Stimulated activated CD4-positive, alpha-beta T cell treated with anti-CD3 and anti-CD28 coated beads, Interleukin-12 subunit alpha, Interleukin-12 subunit beta, amount 100 ng/mL, for 4 hours (primary cell): ENCODE results near the gene RAB11A.
"Not testable (repeated sequence)": the region's sequence is repeated elsewhere in the genome, so short reads cannot be mapped to it uniquely, and the experiment has no call there.

Source experiments
- DNase-seq: peaks from one replicate; pipeline ENCODE4 v3.0.0-alpha.2; 2020

RAB11A gene

GRCh38 chr15:65845826-65846519 lies 23.3 kb upstream of the RAB11A start:
- DNase-seq = no peak

DNA sequence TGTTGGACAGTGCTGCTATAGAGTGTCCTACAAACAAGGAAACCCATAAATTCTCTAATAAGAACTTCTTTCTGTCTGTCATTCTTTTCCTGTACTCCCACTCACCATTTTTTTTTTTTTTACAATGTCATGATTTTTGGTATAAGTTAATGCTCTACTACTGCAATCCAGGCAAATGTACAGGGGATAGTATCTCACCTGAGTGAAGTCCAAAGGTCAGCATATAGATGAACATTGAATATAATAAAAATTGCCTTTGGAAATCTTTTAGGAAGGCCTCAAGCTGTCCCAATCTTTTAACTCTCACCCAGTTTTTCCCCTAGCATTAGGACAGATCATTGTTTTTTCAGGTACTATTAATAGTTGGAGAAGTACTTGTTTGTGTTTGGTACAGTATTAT lies 21.3 kb upstream of the RAB11A start:
- no peak for DNase-seq

DNA sequence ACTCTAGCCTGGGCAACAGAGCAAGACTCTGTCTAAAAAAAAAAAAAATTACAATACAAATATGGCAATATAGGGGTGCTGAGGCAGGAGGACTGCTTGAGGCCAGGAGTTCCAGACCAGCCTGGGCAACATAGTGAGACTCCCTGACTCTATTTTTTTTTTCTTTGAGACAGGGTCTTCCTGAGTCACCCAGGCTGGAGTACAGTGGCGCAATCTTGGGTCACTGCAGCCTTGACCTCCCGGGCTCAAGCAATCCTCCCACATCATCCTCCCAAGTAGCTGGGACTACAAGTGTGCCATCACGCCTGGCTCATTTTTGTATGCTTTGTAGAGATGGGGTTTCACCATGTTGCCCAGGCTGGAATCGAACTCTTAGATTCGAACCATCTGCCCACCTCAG lies 17.3 kb upstream of the RAB11A start:
- no peak for DNase-seq

DNA sequence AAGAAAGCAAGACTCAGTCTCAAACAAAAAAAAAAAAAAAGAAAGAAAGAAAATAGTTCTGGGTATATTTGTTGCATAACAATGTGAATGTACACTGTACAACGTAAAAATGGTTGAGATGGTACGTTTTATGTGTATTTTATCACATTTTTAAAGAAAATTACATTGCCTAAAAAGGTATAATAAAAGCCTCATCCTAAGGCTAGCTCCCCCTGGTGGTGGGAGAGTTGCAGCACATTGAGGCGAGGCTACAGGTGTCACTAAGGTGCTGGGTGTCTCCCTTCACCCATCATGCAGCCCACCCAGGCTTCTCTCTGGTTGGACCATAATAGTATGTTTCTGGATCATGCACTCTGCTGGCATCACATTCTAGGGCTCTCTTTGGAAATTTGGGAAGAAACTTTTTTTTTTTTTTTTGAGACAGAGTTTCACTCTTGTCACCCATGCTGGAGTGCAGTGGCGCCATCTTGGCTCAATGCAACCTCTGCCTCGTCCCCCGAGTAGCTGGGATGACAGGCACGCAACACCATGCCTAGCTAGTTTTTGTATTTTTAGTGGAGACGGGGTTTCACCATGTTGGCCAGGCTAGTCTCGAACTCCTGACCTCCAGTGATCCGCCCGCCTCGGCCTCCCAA lies 12.4 kb upstream of the RAB11A start:
- DNase-seq = peak; percentile 73

DNA sequence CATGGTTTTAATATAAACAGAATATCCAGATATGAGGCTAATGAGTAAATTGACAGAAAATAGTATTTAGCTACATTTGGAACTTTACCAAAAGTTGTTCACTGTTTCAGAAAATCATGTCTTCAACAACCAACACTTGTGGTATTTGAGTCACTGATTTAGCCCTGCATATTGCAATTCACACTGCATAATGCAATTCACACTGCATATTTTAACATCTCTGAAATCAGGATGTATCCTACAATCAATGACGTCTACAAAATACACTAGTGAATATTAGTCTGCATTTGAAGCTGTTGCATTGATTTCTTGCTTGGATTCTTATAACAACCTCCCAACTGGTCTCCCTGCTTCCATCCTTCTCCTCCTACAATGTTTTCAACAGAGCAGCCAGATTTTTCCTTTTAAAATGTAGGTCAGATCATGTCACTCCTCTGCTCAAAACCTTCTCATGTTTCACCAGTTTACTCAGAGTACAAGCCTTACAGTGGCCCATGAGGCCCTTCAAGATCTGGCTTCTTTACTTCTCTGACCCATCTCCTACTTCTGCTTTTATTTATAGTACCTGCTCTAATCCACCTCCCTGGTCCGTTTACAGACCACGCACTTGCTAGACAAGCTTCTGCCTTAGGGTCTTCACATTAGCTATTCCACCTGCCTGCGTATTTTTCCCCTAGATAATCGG lies 11.4 kb upstream of the RAB11A start:
- no peak for DNase-seq

- peak; percentile 36 for DNase-seq
Observed at GRCh38 chr15:65862682-65863081, 6.6 kb upstream of the RAB11A start.

- DNase-seq = no peak
Observed at GRCh38 chr15:65863106-65863505, 6.2 kb upstream of the RAB11A start.

DNA sequence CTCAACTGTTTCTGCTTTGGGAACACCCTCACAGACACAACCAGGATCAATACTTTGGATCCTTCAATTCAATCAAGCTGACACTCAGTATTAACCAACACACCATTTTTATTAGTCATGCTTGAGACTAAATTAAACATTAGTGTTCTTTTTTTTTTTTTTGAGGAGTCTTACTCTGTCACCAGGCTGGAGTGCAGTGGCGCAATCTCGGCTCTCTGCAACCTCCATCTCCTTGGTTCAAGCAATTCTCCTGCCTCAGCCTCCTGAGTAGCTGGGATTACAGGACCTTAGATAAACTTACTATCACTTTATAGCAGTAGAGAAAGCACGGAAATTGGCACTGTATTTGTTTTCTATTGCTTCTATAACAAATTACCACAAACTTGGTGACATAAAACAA lies 2.0 kb upstream of the RAB11A start:
- DNase-seq = no peak

DNA sequence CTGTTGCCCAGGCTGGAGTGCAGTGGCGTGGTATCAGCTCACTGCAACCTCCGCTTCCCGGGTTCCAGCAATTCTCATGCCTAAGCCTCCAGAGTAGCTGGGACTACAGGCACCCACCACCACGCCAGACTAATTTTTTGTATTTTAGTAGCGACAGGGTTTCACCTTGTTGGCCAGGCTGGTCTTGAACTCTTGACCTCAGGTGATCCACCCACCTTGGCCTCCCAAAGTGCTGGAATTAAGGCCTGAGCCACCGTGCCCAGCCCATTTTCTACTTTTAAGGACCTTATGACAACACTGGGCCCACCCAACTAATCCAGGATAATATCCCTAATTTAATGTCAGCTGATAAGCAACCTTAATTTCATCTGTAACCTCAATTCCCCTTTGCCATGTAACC lies 1.4 kb upstream of the RAB11A start:
- DNase-seq = not testable (repeated sequence)

GRCh38 chr15:65868546-65869125 lies 655 bp upstream of the RAB11A start:
- no peak for DNase-seq

- no peak for DNase-seq
Observed at GRCh38 chr15:65869954-65870871, 922 bp downstream of the RAB11A start.

DNA sequence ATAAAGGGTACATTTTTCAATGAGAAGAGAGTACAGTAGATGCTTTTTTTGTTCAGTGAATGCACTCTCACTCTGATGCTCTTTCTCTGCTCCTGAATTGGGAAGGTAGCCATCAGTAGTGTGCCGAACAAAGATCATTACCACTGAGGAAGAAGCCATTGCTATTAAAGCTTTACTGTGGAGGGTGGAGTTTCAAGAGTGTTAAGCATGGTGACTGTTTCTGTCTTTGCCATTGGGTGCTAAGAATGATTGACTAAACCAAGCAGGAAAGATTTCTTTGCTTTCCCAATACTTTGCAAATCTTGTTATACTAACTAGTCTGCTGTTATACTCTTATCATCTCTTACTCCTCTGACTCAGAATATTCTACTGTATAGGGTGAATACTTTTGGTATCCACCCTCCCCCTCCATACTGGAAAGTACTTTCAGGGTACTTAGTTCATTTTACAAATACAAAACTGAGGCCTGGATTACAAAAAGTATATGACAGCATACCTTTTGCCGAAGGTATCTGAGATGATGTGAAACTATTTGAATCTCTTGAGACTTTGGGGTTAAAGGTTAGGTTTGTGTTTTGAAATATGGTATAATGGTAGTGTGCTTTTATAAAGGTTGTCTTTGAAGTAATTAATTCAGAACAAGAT lies 1.7 kb downstream of the RAB11A start:
- DNase-seq = no peak

DNA sequence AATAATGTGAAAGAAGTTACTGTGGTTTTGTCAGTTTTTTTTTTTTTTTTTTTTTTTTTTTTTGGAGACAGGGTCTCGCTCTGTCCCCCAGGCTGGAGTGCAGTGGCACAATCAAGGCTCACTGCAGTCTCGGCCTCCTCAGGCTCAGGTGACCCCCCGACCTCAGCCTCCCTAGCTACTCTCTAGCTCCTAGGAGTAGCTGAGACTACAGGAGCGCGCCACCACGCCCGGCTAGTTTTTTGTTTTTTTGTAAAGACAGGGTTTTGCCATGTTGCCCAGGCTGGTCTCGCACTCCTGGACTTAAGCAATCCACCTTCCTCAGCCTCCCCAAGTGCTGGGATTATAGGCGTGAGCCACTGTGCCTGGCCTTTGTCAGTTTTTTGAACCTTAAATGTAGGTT lies 2.6 kb downstream of the RAB11A start:
- DNase-seq = not testable (repeated sequence)

DNA sequence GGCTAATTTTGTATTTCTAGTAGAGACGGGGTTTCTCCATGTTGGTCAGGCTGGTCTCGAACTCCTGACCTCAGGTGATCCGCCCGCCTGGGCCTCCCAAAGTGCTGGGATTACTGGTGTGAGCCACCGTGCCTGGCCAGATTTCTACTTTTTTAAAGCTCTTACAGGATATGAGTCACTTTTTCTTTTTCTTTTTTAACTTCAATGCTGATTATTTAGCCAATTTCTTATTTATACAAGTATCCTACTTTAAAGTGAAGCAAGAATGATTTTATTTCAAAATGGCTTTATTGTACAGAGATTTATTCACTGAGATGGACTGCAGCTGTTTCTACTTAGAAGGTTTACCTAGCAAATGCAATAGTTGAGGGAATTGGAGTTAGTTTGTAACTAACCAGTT lies 3.3 kb downstream of the RAB11A start:
- DNase-seq = not testable (repeated sequence)

DNA sequence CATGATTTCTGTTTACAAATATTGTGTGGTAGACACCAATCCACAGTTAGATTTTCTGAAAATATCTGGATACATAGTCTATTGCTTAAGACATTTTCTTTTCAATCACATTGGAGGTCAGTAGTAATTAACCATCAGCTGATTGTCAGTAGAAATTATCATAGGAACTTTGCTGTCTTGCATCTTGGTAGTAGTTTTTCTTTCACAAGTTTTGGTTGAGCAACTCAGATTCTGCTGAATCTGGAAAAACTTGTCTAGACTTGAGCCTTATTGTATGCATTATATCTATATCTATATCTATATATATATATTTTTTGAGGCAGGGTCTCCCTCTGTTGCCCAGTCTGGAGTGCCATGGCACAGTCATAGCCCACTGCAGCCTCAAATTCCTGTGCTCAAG lies 4.0 kb downstream of the RAB11A start:
- no peak for DNase-seq

DNA sequence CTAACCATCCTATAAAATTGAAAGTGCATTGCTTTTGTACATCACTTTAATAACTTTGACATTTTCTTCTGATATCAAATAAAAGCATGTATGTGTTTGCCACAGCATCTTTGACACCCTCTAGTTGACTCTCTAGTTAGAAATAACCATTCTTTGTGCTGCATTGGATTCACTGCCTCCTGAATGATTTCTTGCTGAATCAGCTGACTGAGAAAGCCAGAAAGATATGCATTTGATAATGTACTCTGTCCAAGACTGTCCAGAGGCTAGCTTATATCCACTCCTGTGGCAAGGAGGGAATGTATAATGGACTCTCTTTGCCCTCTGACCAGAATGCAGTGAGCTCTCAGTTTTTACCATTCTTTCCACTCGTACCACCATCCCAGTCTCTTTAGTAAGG lies 6.2 kb downstream of the RAB11A start:
- no peak for DNase-seq

DNA sequence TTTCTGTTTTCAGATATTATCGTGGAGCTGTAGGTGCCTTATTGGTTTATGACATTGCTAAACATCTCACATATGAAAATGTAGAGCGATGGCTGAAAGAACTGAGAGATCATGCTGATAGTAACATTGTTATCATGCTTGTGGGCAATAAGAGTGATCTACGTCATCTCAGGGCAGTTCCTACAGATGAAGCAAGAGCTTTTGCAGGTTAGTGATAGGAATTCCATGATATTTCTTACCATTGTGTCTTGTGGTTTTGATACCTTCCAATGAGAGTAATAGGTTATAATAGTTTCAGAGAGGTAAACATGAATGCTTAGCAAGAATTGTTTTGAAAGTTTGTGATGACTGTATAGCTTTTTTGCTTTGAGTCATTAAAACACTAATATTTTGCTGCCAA lies 8.5 kb downstream of the RAB11A start:
- no peak for DNase-seq

GRCh38 chr15:65881766-65882434 lies 12.6 kb downstream of the RAB11A start:
- DNase-seq = no peak

DNA sequence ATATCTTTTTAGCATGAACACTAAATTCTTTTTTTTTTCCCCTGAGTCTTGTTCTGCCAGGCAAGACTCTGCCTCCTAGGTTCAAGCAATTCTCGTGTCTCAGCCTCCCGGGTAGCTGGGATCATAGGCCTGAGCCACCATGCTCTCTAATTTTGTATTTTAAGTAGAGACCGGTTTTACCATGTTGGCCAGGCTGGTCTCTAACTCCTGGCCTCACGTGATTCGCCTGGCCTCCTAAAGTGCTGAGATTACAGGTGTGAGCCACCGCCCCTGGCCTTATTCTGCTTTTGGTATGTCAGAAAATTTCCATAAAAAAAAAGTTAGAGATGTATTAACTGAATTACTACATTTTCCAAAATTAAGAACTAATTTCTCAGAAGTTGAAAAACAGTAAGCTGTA lies 14.3 kb downstream of the RAB11A start:
- DNase-seq = no peak

GRCh38 chr15:65884511-65884910 lies 15.2 kb downstream of the RAB11A start:
- DNase-seq = no peak

GRCh38 chr15:65885668-65886218 lies 16.5 kb downstream of the RAB11A start:
- no peak for DNase-seq
